Ammon's horn (tissue), 1 donor: ENCODE measurements around the gene CNTN4.
"Not testable (repeated sequence)": the region's sequence is repeated elsewhere in the genome, so short reads cannot be mapped to it uniquely, and the experiment has no call there.

Experiments used
- DNase-seq: peaks from one replicate; pipeline ENCODE4 v3.0.0-alpha.2; 2016; ENCODE audit warnings: low spot score

Gene CNTN4

DNA sequence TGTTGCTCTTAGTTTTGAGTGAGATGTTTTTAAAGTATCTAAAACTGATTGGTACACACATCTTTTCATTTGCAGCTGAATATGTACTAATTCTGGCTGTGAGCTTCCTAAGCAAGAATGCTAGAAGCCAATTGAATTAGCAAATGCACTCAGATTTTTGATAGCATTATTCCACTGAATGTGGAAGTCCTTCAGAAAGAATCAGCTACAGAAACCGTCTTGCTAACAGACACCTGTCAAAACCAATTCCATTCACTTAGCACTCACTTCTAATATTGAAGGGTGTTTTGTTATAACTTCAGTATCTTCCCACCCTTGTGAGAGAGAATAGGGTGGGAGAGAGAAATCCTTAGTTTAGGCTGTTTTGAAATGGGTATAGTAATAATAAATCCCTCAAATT is 693.8 kb downstream of the CNTN4 start:
- no peak for DNase-seq

DNA sequence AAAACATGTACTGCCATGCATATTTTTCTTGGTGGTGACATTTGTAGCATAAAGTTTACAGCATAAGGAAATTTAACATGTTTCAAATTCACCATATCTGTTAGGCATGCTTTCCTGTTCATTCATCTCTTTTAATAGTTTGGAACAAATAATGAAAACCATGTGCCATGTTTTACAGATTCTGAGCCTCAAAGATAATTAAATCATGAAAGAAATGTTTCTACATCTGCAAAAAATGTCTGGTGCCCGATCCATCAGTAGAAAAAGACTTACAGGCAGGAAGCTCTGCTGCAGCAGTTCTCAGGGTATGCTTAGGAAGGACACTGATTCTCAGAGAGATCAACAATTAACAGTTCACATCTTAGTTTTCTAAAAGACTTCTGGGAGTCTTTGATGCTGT is 695.3 kb downstream of the CNTN4 start:
- no peak for DNase-seq

DNA sequence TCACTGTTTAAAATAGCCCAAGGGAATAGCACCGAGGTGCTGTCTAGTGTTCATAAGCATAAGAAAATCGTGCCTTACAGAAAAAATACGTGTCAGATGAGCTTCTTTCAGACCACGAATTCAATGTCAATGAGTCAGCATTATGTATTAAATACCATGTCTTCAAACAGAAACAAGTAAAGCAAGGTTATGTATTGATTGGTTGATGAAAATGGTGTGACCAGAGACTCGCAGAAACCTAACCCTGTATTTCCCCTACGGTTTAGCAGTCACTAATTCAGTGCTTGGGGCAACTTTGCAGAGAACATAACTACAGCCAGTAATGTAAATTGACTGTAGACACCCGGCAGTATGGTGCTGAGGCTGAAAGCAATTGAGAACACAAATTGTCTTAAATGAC is 703.8 kb downstream of the CNTN4 start:
- DNase-seq = no peak

DNA sequence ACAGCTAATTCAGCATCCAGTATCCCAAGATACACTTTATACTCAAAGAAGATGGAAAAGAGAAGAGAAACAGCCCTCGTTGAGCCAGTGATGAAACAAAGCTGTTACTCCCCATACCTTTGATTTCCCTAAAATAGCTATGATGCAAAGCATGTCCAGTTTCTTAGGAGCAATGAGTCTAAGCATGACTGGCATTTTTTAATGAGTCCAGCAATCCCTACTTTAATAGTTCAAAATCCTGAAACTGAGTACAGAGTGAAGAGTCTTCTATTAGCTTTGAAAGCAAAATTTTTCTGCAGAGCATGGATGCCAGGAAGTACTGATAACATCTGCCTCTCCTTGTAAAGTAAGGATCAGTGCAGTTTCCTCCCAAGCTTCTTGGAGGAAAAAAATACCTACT is 708.8 kb downstream of the CNTN4 start:
- no peak for DNase-seq

DNA sequence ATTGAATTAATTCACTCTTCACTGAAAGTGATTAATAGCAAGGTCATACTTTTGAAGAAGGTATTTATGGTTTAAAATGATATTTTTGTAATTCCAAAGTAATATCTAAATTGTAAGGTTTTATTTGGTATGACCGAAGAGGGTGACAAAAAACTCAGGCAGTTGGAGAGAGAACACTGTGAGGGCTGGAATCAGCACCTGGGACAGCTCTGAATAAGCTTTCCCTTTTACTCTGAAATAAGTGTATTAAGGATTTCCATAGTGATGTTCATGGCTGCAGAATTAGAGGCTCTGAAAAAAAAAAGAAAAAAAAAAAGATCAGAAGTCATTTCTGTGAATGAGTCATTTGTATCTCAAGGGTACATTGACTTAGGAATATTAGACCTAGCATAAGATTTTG is 712.1 kb downstream of the CNTN4 start:
- DNase-seq = no peak

DNA sequence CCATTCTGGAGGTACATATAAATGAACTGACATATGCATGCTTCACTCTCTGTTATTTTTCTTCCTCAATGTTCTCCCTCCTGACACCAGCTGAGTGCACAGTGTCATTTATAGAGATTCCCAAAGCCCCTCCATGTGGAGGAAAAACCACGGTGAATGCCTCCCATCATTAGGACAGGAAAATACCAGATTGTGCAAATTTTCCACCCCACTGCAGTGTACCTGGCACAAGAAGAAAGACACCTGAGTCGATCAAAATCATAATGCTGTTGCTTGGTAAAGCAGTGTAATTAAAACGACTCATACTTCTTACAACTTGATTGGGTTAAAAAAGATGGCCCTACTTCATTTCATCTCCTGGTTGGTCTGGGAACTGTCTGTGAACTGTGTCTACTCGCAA is 720.9 kb downstream of the CNTN4 start:
- DNase-seq = no peak

DNA sequence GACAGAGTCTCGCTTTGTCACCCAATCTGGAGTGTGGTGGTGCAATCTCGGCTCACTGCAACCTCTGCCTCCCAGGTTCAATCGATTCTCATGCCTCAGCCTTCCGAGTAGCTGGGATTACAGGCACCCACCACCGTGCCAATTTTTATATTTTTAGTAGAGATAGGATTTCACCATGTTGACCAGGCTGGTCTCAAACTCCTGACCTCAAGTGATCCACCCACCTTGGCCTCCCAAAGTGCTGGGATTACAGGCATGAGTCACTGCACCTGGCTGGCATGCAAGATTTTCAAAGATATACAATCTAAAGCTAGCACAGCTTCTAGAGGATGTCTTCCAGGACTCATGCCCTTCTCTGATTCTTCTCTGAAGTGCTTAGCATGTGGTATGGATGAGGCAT is 722.3 kb downstream of the CNTN4 start:
- not testable (repeated sequence) for DNase-seq

DNA sequence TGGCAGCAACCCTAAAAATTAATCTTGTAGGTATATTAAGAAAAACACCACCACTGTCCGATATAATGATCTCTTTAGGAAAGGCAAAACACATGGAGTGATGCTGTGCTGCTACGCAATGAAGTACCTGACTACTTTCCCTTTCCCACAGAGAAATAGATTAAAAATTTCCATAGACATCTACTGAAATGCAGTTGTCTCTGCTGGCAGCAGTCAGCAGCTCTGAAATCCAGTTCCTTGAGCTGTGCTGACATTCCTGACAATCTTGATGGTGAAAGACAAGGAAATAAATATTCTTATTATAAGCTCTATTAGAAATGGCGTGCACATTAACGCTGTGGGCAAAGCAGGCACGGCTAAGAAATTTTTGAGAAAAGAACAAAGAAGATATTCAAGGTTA is 723.9 kb downstream of the CNTN4 start:
- no peak for DNase-seq

DNA sequence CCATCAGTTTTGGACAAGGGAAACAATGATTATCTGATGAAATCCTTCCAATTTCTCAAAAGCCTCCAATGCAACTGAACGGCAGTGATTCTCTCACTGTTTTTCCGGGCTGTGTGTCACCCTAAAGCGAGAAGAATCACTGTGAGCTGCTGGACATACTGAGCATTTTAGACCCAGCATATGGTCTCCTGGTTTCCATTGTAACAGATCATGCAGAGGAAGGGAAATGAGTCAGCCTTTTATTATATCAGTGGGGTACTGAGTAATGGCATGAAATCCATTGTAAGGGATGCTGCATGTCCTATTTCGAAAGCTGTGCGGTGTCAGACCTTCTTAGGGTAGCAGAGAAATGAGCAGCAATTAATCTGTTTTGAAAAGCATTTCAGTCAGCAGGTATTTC is 724.4 kb downstream of the CNTN4 start:
- peak; percentile 15 for DNase-seq

DNA sequence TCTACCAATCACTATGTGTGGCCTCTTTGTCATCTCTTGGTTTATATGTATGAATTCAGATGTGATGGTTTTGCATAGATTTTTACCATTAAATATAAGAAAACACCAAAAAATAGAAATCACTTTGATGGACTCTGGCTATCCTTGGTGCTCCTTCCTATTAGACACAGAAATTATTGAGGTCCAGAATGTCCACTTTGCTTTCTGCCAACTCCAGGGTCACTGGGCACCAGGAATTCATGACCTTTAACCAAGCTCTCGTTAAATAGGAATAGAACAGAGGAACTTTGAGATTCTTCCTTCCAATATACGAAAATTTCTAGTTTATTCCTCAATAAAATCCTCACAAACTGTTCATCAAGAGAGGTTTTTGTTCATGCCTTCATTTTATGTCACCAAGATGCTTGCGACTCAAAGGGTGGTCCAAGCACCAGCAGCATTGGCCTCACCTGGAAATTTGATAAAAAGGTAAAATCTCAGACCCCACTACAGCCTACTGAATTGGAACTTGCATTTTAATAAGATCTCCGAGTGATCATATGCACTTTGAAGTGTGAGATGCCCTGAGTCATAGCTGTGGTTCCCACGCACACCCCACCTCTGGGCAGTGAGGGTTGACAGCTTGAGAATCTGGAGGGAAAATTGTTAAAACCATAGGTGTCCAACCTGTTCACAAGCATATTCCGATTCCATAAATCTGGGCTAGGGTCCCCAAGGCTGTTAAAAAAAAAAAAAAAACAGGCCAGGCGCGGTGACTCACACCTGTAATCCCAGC is 725.0 kb downstream of the CNTN4 start:
- no peak for DNase-seq

DNA sequence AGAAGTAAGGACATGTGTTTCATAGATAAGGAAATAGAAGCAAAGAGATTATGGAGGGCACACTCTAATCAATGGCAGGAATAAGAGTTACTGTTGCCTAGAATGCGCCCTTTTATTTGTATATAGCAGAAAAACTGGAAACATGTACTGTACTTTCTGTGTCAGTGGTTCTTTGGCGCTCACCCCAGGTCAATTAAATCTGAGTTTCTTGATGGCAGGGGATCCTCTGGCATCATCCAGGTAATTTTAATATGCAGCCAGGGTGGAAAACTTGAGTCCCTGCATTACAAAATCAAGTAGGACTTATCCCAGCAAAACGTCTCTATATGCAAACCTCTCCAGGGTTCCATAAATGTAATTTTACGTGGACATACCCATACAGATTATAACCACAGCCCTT is 727.4 kb downstream of the CNTN4 start:
- no peak for DNase-seq

DNA sequence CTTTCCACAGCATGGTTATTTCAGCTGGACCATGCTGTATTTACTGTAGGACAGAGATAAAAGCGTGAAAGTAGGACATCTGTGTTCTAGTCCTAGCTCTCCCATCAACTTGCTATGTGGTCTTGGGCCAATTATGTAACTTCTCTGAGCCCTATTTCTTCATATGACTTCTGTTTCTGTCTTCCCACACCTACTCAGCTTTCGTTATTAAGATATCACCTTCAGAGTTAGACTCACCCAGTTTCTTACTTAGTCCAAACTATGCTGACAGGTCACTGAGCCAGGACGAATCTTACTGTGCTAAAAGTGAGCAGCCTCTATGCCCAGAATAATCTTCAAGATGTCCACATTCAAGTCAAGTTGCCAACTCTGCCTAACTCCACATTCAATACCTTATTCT is 727.8 kb downstream of the CNTN4 start:
- DNase-seq = no peak

DNA sequence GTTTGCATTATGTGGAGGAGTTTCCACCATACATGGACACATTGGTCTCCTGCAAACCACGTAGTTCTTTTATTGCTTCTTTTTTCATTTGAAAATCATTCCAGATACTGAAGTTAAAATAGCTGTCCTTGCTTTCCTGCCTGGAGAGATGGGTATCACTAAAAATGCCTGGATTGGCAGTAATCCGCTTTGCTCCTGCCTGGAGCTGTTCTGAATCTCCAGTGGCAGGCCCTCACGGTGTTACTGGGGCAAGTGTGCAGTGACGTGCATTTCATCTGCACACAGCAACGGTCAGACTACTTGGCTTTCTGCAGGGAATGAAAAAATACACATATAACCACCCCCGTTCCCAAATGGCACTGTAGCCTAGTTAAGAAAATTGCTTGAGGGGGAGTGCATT is 738.6 kb downstream of the CNTN4 start:
- peak; percentile 7 for DNase-seq

DNA sequence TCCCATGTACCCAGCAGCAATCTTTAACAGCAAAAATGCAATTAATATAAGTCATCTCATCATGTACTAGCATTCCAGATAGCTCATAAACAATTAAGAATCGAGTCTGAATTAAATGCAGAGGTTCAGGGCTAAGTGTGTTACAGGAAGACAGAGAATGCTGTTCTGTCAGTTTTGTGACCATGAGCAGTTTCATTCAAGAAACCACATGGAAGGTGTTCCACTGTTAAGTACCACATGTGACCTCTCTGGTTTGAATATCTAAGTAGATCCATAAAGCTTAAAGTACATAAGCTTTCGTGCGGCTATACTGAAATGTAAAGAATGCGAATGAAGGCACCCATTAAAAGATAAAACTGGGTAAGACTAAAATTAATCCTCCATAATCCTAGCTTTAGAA is 739.2 kb downstream of the CNTN4 start:
- DNase-seq = no peak

DNA sequence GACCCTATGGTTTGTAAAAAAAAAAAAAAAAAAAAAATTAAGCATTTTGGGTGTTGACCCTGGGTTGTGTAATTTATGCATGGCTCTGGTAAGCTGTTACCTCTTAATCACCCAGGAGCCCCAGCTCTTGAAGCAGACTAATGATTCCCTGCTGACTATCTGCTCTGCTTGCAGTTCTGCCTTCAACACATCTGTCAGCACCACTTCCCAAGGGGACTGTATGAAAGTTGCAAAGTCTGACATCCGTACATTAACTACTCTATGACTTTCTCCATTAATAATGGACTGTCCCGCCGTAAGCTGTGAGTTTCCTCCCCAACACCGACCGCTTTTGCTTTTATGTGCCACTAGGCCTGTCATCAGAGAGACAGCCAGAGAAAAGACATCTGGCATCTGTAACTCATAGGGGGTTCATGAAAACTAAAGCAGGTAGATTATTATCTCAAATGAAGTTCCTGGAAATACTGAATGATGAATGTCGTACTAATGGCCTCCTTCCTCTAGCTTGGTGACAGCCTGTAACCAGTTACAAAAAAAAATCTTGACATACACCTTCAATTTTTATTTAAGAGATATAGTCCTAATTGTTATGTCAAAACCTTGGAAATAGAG is 740.0 kb downstream of the CNTN4 start:
- no peak for DNase-seq

DNA sequence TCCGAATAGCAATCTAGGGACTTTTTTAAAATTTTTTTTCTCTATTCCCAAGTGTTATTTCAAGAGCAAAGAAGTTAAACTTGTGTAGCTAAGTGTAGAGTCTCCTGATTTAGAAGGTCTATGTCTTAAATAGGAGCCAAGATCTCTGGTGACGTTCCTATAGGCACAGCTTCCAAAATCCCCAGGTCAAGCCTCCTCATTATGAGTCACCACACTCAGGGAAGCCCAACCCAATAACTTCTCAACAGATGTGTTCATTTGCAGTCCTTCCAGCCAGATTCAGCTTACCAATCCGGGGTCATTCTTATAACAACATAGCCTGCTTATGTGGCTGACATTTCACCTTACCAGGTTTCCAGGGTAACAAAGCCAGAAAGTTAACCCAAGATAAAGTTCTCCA is 741.2 kb downstream of the CNTN4 start:
- no peak for DNase-seq

DNA sequence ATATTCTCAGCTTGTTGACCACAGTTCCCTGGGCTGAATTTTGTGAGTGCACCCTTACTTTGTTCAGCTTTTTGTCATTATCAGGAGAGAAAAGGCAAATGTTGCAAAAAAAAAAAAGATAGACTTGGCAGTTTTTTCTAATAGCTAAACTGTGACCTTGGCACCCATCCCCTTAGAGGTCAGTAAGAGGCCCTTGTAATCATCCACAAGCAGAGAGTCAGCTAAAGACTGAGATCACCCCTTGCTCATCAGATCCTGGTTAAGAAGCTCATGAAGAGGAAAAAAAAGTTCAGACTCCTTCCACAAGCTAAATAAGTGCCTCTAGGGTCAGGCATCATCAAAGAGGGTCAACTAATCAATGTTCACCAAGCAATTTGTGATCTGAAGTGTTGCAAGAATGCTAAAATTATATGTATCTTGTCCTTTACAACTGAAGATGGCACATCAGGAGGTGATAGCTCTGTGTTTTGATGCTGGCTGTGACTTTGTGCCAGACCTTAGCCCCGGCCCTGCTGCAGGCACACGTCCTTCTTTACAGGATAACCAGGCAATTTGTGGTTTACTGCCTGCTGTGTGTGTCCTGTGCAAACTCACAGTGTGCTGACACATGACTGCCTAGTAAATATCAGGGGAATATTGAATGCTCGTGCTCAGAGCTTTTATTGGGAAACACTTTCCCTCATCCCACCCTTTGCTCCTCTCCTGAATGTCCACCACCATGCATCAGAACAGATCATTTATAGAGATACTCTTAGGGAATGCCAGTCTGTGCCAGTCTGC is 748.6 kb downstream of the CNTN4 start:
- no peak for DNase-seq

DNA sequence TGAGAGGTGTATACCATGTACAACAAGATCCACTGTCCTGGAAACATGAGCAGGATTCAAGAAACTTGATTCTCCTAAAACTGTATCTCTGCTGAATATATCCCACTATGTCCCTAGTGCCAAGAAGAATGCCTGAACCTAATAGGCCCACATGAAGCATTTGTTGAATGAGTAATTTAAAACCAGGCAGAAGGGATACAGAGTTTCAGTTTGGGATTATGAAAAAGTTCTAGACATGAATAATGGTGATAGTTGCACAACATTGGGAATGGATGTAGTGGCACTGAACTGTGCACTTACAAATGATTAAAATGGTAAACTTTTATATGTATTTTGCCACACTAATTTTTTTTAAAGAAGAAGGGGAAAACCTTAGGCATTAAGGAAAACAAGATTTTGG is 750.4 kb downstream of the CNTN4 start:
- DNase-seq = no peak

DNA sequence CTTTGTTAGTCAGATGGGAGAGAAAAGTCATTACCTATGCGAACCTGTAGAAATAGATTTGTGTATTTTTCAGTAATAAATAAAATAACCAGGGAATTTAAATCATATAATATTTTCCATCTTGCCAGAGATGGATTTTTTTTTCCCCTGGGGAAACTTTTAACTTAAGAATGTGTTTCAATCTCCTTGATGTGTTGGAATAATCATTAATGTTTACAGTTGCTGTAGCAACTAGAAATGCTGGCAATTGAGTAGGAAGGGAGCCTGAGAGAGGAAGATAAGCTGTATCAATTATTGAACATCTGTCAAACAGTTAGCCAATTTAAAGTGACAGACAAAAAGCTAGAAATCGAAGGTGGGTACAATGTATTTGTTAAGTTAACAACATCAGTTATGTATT is 752.0 kb downstream of the CNTN4 start:
- no peak for DNase-seq

DNA sequence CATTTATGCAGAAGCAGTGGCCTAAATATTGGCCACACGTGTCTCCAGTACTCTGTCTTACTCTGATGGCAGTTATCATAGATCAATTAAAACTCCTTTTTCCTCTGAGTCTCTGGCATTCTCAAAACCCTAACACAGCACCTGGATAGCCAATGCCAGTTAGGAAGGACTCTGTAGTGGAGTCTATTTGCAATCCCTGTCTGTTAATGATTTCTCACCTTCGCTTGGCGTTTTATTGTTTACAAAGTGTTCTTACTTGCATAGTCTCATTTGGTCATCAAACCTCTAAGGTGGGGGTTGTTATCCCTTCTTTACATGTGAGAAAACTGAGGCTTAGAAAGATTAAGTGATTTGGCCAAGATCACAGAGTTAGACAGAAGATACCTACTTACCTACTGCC is 752.7 kb downstream of the CNTN4 start:
- no peak for DNase-seq

DNA sequence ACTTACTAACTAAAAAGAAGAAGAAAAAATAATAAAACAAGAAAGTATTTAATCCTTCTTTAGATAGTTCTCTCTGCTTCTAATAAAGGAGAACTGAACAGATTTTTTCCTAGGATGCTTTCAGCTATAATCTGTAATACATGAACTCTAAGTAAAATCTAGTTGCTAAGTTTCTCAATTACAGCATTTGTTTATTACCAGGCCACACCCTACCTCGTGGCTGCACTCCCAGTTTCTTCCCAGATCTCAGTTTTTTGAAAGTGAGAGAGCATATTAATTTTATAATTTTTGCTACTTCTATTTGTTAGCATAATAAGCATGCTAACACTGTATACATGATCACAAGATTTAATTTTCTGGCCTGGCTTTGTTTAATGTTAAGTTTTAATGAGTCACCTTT is 753.2 kb downstream of the CNTN4 start:
- no peak for DNase-seq

DNA sequence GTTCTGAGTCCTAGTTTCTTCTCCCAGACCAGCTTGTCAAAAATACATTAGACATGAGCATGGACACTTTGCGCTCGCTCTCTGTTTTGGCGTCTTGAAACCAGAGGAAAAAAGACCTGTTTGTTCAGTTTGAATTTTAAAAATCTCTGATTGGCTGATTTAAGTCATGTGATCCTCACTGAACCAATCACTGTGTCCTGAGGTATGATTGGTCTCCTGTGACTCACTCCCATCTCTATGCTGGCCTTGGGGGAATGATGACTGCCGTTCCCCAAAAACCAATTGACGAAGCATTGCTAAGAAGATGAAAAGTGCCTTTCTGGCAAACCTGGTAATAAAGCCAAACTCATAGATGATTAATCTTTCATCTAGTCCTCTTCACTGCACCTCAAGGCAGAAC is 755.0 kb downstream of the CNTN4 start:
- no peak for DNase-seq
